Natural killer cell (primary cell): Measurements from ENCODE around the gene SLC22A17. TPM values are rescaled to one million over a fixed set of nuclear protein-coding genes. Genes with fewer than 3 reads are reported as not detected.

Experiments used
- ATAC-seq, 3 donors: fragments of 150-1000 bp in 2 of 3; fragments of 200-7000 bp in 1 of 3; cut with Tn5 transposase; 1 replicate in 1 of 3; 2 replicates in 2 of 3; pipeline ENCODE4 v1.10.0; 2021; ENCODE audit warnings: mild to moderate bottlenecking in 2 of 3, moderate library complexity in 2 of 3
- DNase-seq, 2 donors: peaks; one replicate each; pipeline versions ENCODE4 v3.0.0 to v3.0.0-alpha.2; 2013 to 2021; ENCODE audit warnings: mixed read lengths in 1 of 2
- H3K27ac ChIP-seq: one replicate; pipeline ENCODE4 v1.5.1; 2013; ENCODE audit warnings: mild to moderate bottlenecking, low read length
- H3K27me3 ChIP-seq: one replicate; pipeline ENCODE4 v1.6.1; 2013; ENCODE audit warnings: low read length; ENCODE audit not compliant: control insufficient read depth, insufficient read depth
- H3K36me3 ChIP-seq: one replicate; pipeline ENCODE4 v1.6.1; 2013; ENCODE audit warnings: low read length; ENCODE audit not compliant: control insufficient read depth, insufficient read depth
- H3K4me1 ChIP-seq: one replicate; pipeline ENCODE4 v1.6.1; 2013; ENCODE audit warnings: low read length; ENCODE audit not compliant: control insufficient read depth, insufficient read depth
- H3K4me3 ChIP-seq: one replicate; pipeline ENCODE4 v1.5.1; 2013; ENCODE audit warnings: low read length
- H3K9me3 ChIP-seq: one replicate; pipeline ENCODE4 v1.6.1; 2013; ENCODE audit warnings: low read length; ENCODE audit not compliant: control insufficient read depth, insufficient read depth
- H3K27ac Mint-ChIP-seq, 2 donors: one replicate each; pipeline ENCODE4 v1.8.0; 2022; ENCODE audit warnings: mild to moderate bottlenecking in 2 of 2, mixed read lengths in 2 of 2, moderate library complexity in 1 of 2
- H3K27me3 Mint-ChIP-seq, 2 donors: one replicate each; pipeline ENCODE4 v1.8.0; 2022; ENCODE audit warnings: low read depth in 2 of 2, mixed read lengths in 2 of 2
- H3K36me3 Mint-ChIP-seq: one replicate; pipeline ENCODE4 v1.8.0; 2022; ENCODE audit warnings: mixed read lengths
- H3K4me1 Mint-ChIP-seq, 2 donors: one replicate each; pipeline ENCODE4 v1.8.0; 2022; ENCODE audit warnings: mixed read lengths in 2 of 2
- H3K4me3 Mint-ChIP-seq: one replicate; pipeline ENCODE4 v1.8.0; 2022; ENCODE audit warnings: mild to moderate bottlenecking, moderate library complexity, mixed read lengths
- H3K9me3 Mint-ChIP-seq, 2 donors: one replicate each; pipeline ENCODE4 v1.8.0; 2022; ENCODE audit warnings: mixed read lengths in 2 of 2
- CTCF ChIP-seq: fragments of 200-600 bp; IDR thresholded peaks from one replicate; pipeline ENCODE4 v1.8.0; 2022; ENCODE audit warnings: antibody characterized with exemption
- WGBS: methylation state at CpG from one replicate; pipeline ENCODE4 v1.1.7; 2013; ENCODE audit warnings: missing lambda C conversion rate; ENCODE audit not compliant: insufficient coverage; 5-methylcytosine and 5-hydroxymethylcytosine counted together
- intact Hi-C: fragments of 100-400 bp; cut with micrococcal nuclease; formaldehyde crosslinking; loops from one replicate; pipeline ENCODE4 v1.14.2; 2022
- total RNA-seq, 4 donors: library from RNA; stranded (reverse); fragments of 120-200 nt in 1 of 4; gene quantifications; one replicate each; pipeline versions ENCODE4 v1.2.3 to v1.2.4, GENCODE V29; 2013 to 2022

SLC22A17 gene
- total RNA-seq, 3 donors from 2014 or later (not counting 1 experiment from before 2014, with no cell fraction given): 0.28 to 1.00 TPM; not detected in 1

GRCh38 chr14:23297611-23298277 is 54.9 kb downstream of the SLC22A17 start:
- no peak overlapping the region for H3K27ac ChIP-seq

GRCh38 chr14:23297096-23297495 is 55.6 kb downstream of the SLC22A17 start:
- H3K9me3 Mint-ChIP-seq: no peaks in the 10 kb centered on the region
- DNase-seq (no peak), ATAC-seq (no peak)
- intact Hi-C loops: no loop called here
- no peaks in the 10 kb centered on the region for H3K36me3 Mint-ChIP-seq
- no peaks in the 10 kb centered on the region for H3K27me3 Mint-ChIP-seq
- Histone ChIP-seq H3K36me3 (peaks cover 15% of the 10 kb centered on the region), H3K27ac (no peak overlapping the region), H3K4me3 (no peak overlapping the region), H3K27me3 (no peaks in the 10 kb centered on the region), H3K9me3 (no peaks in the 10 kb centered on the region), H3K4me1 (peaks cover 22% of the 10 kb centered on the region)
- no peak for TF ChIP-seq CTCF
- H3K27ac Mint-ChIP-seq: peak overlapping the region; percentile 20 to 38
- H3K4me3 Mint-ChIP-seq: no peak overlapping the region
- WGBS: over 99% methylated on average over 7 of the region's 7 CpGs
- H3K4me1 Mint-ChIP-seq: peaks cover 20 to 27% of the 10 kb centered on the region in 2 donors

More at GRCh38 chr14:23297611-23298277, 54.9 kb downstream of the SLC22A17 start:
- peak overlapping the region; percentile 38 to 92 for H3K27ac Mint-ChIP-seq
- no peaks in the 10 kb centered on the region for H3K27me3 Mint-ChIP-seq
- no peak for DNase-seq
- ATAC-seq: no peak
- H3K36me3 Mint-ChIP-seq: no peaks in the 10 kb centered on the region
- TF ChIP-seq CTCF: no peak
- 97% methylated on average over 7 of the region's 7 CpGs for WGBS
- H3K4me1 ChIP-seq: peaks cover 25% of the 10 kb centered on the region
- peaks cover 15% of the 10 kb centered on the region for H3K36me3 ChIP-seq
- H3K27me3 ChIP-seq: no peaks in the 10 kb centered on the region
- H3K4me1 Mint-ChIP-seq: peaks cover 20 to 32% of the 10 kb centered on the region in 2 donors
- no peak overlapping the region for H3K4me3 Mint-ChIP-seq
- no peak overlapping the region for H3K4me3 ChIP-seq
- intact Hi-C loops: loop anchor here (2.0 kb wide), 1 partner anchor 177 kb away; no protein-coding TSS in a partner anchor
- H3K9me3 Mint-ChIP-seq: no peaks in the 10 kb centered on the region
- no peaks in the 10 kb centered on the region for H3K9me3 ChIP-seq

Other genes with a start within 250 kb of the SLC22A17 start
- gene CIROP, start 247.9 kb downstream of the SLC22A17 start, total RNA-seq: not detected
- gene CEBPE, start 233.6 kb downstream of the SLC22A17 start, total RNA-seq: not detected
- 1 to 10 TPM in 2 of 3 donors, under 1 TPM in 1; 0.42 to 1.2 (median 1.0) TPM for gene SLC7A8, start 169.2 kb downstream of the SLC22A17 start, total RNA-seq
- gene RNF212B, start 115.0 kb downstream of the SLC22A17 start, total RNA-seq: not detected
- gene HOMEZ, start 66.8 kb downstream of the SLC22A17 start, total RNA-seq: 10 to 100 TPM in 1 of 3 donors, 1 to 10 TPM in 2; 5.1 to 10.1 (median 7.0) TPM
- 10 to 100 TPM; 13.2 to 27.8 (median 25.1) TPM for gene PPP1R3E, start 50.0 kb downstream of the SLC22A17 start, total RNA-seq
- 10 to 100 TPM; 13.8 to 25.3 (median 14.4) TPM for gene BCL2L2, start 46.1 kb downstream of the SLC22A17 start, total RNA-seq
- gene PABPN1, start 31.4 kb downstream of the SLC22A17 start, total RNA-seq: 100 to 1,000 TPM; 226 to 261 (median 238) TPM
- gene EFS, start 12.3 kb upstream of the SLC22A17 start, total RNA-seq: not detected
- not detected for gene IL25, start 19.9 kb upstream of the SLC22A17 start, total RNA-seq
- 1 to 10 TPM in 2 of 3 donors, not detected in 1; 2.9 to 4.5 TPM for gene CMTM5, start 24.2 kb upstream of the SLC22A17 start, total RNA-seq
- gene MYH6, start 55.4 kb upstream of the SLC22A17 start, total RNA-seq: not detected
- not detected for gene MYH7, start 82.8 kb upstream of the SLC22A17 start, total RNA-seq
- gene NGDN, start 116.8 kb upstream of the SLC22A17 start, total RNA-seq: 100 to 1,000 TPM; 110 to 136 (median 126) TPM
- gene ZFHX2, start 198.9 kb upstream of the SLC22A17 start, total RNA-seq: under 1 TPM; 0.07 to 0.72 (median 0.45) TPM
- 10 to 100 TPM; 16.5 to 19.3 (median 19.1) TPM for gene THTPA, start 203.4 kb upstream of the SLC22A17 start, total RNA-seq
- 100 to 1,000 TPM; 219 to 296 (median 259) TPM for gene AP1G2, start 214.9 kb upstream of the SLC22A17 start, total RNA-seq
- under 1 TPM in 1 of 3 donors, not detected in 2; 0.25 TPM for gene JPH4, start 225.9 kb upstream of the SLC22A17 start, total RNA-seq